K562 (cell line): Measurements from ENCODE around the gene SLC6A9. TPM values are rescaled to one million over a fixed set of nuclear protein-coding genes. Genes with fewer than 3 reads are reported as not detected.

Experiments
- ATAC-seq: fragments of 200-7000 bp; cut with Tn5 transposase; 3 replicates; pipeline ENCODE4 v1.9.1; 2020; ENCODE audit warnings: moderate library complexity
- BruUV-seq: library from RNA; stranded (reverse); fragments of 400-500 nt; replicated peaks from 2 replicates; lab custom pipeline; 2021; lab: Mats Ljungman, UMichigan
- CTCF ChIA-PET: fragments of 300-600 bp; formaldehyde crosslinking; extraction: SDS; loops from one replicate; lab custom pipeline; 2021; ENCODE audit warnings: low intra/inter-chr PET ratio; lab: Yijun Ruan, JAX
- POLR2A ChIA-PET: fragments of 300-600, 350-650 bp; sonication (Branson Sonifier 250); formaldehyde crosslinking; extraction: SDS; loops from one replicate; lab custom pipeline; 2021; ENCODE audit warnings: antibody characterized with exemption, inconsistent platforms; lab: Yijun Ruan, JAX
- DNase-seq, 4 experiments: peaks; one replicate each; pipeline versions ENCODE4 v3.0.0 to v3.0.0-alpha.2; 2011 to 2018; ENCODE audit warnings: low spot score in 3 of 4, mixed read lengths in 3 of 4; ENCODE audit errors: extremely low read depth in 1 of 4
- FAIRE-seq: peaks from 2 replicates; lab custom pipeline; 2011; peaks lifted over from hg19 to GRCh38; lab: Jason Lieb, UNC
- H2AFZ ChIP-seq: 2 replicates; pipeline ENCODE4 v1.6.0; 2011; ENCODE audit warnings: low read depth, low read length, control low read depth, inconsistent platforms
- H3K27ac ChIP-seq: fragments of 200-600 bp; 3 replicates; pipeline ENCODE4 v1.8.0; 2011; ENCODE audit warnings: low read depth, mild to moderate bottlenecking, control low read depth, inconsistent platforms, low read length, moderate library complexity, mixed read lengths; ENCODE audit errors: extremely low read depth
- H3K27me3 ChIP-seq, 2 experiments: fragments of 300-600 bp in 1 of 2; 2 replicates in 1 of 2; 3 replicates in 1 of 2; pipeline versions ENCODE4 v1.6.0 to v1.8.0; 2011; ENCODE audit warnings: inconsistent platforms in 2 of 2, low read length in 2 of 2, mild to moderate bottlenecking in 1 of 2, mixed read lengths in 1 of 2, moderate library complexity in 1 of 2; ENCODE audit not compliant: control insufficient read depth in 2 of 2, insufficient read depth in 2 of 2
- H3K36me3 ChIP-seq: fragments of 300-600 bp; 3 replicates; pipeline ENCODE4 v1.8.0; 2011; ENCODE audit warnings: mild to moderate bottlenecking, low read length, inconsistent platforms; ENCODE audit not compliant: control insufficient read depth, insufficient read depth
- H3K4me1 ChIP-seq, 2 experiments: fragments of 200-600 bp in 1 of 2; replicated peaks in 1 of 2; 2 replicates in 1 of 2; 3 replicates in 1 of 2; pipeline versions ENCODE4 v1.5.1 to v1.8.0; 2011; ENCODE audit warnings: inconsistent platforms in 2 of 2, low read length in 2 of 2, mild to moderate bottlenecking in 1 of 2, mixed read lengths in 1 of 2, moderate library complexity in 1 of 2; ENCODE audit not compliant: control insufficient read depth in 2 of 2, insufficient read depth in 2 of 2
- H3K4me2 ChIP-seq: 2 replicates; pipeline ENCODE4 v1.6.1; 2011; ENCODE audit warnings: low read length, control low read depth, inconsistent platforms, mixed read lengths; ENCODE audit not compliant: insufficient read depth
- H3K4me3 ChIP-seq: fragments of 200-600 bp; sonication (generic), shearing (Covaris generic); 2 replicates; pipeline ENCODE4 v1.5.1; 2016; ENCODE audit warnings: control low read depth, inconsistent platforms
- H3K79me2 ChIP-seq: fragments of 200-600 bp; 3 replicates; pipeline ENCODE4 v1.8.0; 2011; ENCODE audit warnings: low read length, inconsistent platforms; ENCODE audit not compliant: control insufficient read depth, insufficient read depth
- H3K9ac ChIP-seq, 2 experiments: 2 replicates each; pipeline versions ENCODE4 v1.6.0 to v1.6.1; 2011; ENCODE audit warnings: low read depth in 2 of 2, low read length in 2 of 2, control low read depth in 1 of 2, inconsistent platforms in 1 of 2, mild to moderate bottlenecking in 1 of 2, mixed read lengths in 1 of 2; ENCODE audit not compliant: insufficient read depth in 1 of 2
- H3K9me1 ChIP-seq: one replicate; pipeline ENCODE4 v1.6.0; 2011; ENCODE audit warnings: inconsistent platforms, mild to moderate bottlenecking, low read length, moderate library complexity; ENCODE audit not compliant: control insufficient read depth, insufficient read depth
- H3K9me3 ChIP-seq: replicated peaks from 2 replicates; pipeline ENCODE4 v1.5.1; 2011; ENCODE audit warnings: low read depth, low read length, inconsistent platforms; ENCODE audit not compliant: control insufficient read depth, insufficient read depth
- H4K20me1 ChIP-seq: replicated peaks from 2 replicates; pipeline ENCODE4 v1.6.1; 2011; ENCODE audit warnings: low read length, inconsistent platforms, mixed read lengths; ENCODE audit not compliant: control insufficient read depth, insufficient read depth
- ADNP ChIP-seq: fragments of 200-800 bp; sonication (Bioruptor generic); IDR thresholded peaks from 2 replicates; pipeline ENCODE4 v1.6.1; 2016; ENCODE audit warnings: missing genetic modification characterization, missing compliant biosample characterization
- ETV6 ChIP-seq, 3 experiments: fragments of 150-350 bp in 1 of 3; sonication (generic) in 1 of 3; formaldehyde crosslinking in 1 of 3; IDR thresholded peaks; 2 replicates each; pipeline versions ENCODE4 v1.6.1 to v1.8.0; 2014 to 2022; ENCODE audit warnings: borderline replicate concordance in 2 of 3, low read depth in 2 of 3, antibody characterized with exemption in 1 of 3, low read length in 1 of 3, mild to moderate bottlenecking in 1 of 3, missing genetic modification reagents in 1 of 3
- GATAD2A ChIP-seq: fragments of 450-650 bp; IDR thresholded peaks from 2 replicates; pipeline ENCODE4 v1.6.1; 2017
- POLR2G ChIP-seq: fragments of 200-400 bp; formaldehyde crosslinking; IDR thresholded peaks from 2 replicates; pipeline ENCODE4 v1.6.1; 2017; ENCODE audit warnings: low read depth, mild to moderate bottlenecking, antibody characterized with exemption, low read length, moderate library complexity
- TSC22D4 ChIP-seq: fragments of 450-650 bp; IDR thresholded peaks from 2 replicates; pipeline ENCODE4 v1.6.1; 2016; ENCODE audit warnings: missing genetic modification characterization, missing biosample characterization, control low read depth
- ZC3H8 ChIP-seq: fragments of 450-650 bp; IDR thresholded peaks from 2 replicates; pipeline ENCODE4 v1.6.1; 2017
- ZNF41 ChIP-seq: fragments of 250-450 bp; sonication (Bioruptor Pico); conservative IDR thresholded peaks from 2 replicates; pipeline ENCODE4 v1.4.0; 2020; ENCODE audit warnings: mild to moderate bottlenecking
- WGBS: fragments of 100-300 bp; shearing (Covaris generic); methylation state at CpG from one replicate; pipeline ENCODE4 v1.1.6; 2016; ENCODE audit warnings: low coverage, mixed read lengths; ENCODE audit not compliant: insufficient coverage; ENCODE audit errors: missing lambda C conversion rate; 5-methylcytosine and 5-hydroxymethylcytosine counted together
- in situ Hi-C: fragments of 300-500 bp; cut with MboI; formaldehyde crosslinking; loops from 4 replicates; pipeline ENCODE4 v1.15.0; 2018; ENCODE audit warnings: inconsistent platforms, mixed read lengths
- intact Hi-C: fragments of 100-400 bp; cut with micrococcal nuclease; formaldehyde crosslinking; loops from 2 replicates; pipeline ENCODE4 v1.14.2; 2022
- polyA plus RNA-seq, 8 experiments: library from polyadenylated mRNA; depleted of rRNA in 4 of 8; stranded (reverse) in 5 of 8; unstranded in 3 of 8; fragments of >200 nt; fragmentation: Nextera tagmentation in 2 of 8; fragmentation: Illumina TruSeq in 1 of 8; extraction: Ambion mirVana in 2 of 8; extraction: Trizol in 1 of 8; gene quantifications; 2 replicates each; pipeline versions ENCODE4 v1.2.1 to v1.2.3, GENCODE V29; 2011 to 2014; ENCODE audit warnings: inconsistent platforms in 1 of 8, missing spikeins in 1 of 8
- total RNA-seq, 7 experiments: library from RNA; depleted of rRNA in 6 of 7; stranded (reverse); fragments of >200 nt in 6 of 7; fragmentation: Illumina TruSeq in 2 of 7; extraction: Trizol in 2 of 7; gene quantifications; 2 replicates each; pipeline versions ENCODE4 v1.2.1 to v1.2.3, GENCODE V29; 2011 to 2021; ENCODE audit warnings: low replicate concordance in 1 of 7

Gene SLC6A9
- total and polyA plus RNA-seq, 9 of the 15 experiments (the other 6 are each of a cell fraction or from before 2014, with no cell fraction given): 0.17 to 18.7 (median 2.9) TPM

DNA sequence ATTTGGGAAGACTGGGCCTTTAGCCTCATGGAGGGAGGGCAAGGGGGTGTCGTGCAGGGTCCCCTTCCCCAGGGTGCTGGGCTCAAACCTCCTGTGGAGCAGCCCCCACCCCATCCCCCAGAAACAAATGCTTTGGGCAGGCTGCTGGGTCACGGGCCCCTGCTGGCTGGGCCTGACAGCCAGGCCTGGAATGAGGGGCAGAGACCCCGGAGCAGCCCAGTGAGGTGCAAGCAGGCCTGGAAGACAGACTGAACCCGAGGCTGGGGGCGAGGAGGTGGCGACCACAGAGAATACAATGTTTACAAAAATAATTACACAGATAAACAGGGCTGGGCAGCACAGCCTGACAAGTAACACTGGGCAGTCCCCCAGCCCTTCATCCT, 34.5 kb downstream of the SLC6A9 start:
- Histone ChIP-seq H3K4me2 (no peak overlapping the region), H4K20me1 (no peaks in the 10 kb centered on the region), H3K9me3 (no peaks in the 10 kb centered on the region), H3K4me1 (peaks cover 8 to 67% of the 10 kb centered on the region in 2 experiments; a peak in 4 of 5 replicates), H3K79me2 (no peaks in the 10 kb centered on the region), H3K36me3 (no peaks in the 10 kb centered on the region), H3K27ac (no peak overlapping the region), H3K27me3 (no peaks in the 10 kb centered on the region), H3K4me3 (no peak overlapping the region), H2AFZ (no peak overlapping the region), H3K9me1 (peaks cover 5% of the 10 kb centered on the region), H3K9ac (peak overlapping the region in 1 of 2 experiments; percentile 38; a peak in 2 of 4 replicates)
- in situ Hi-C loops: no loop called here
- ChIA-PET POLR2A (interaction anchor here (0.6 kb wide), 1 partner anchor 107 kb away, joined by 3 read pairs; no protein-coding TSS in a partner anchor), CTCF (no interaction called here)
- intact Hi-C loops: loop anchor here (10.0 kb wide), 1 partner anchor 298 kb away; no protein-coding TSS in a partner anchor
- no TSS peak for BruUV-seq
- FAIRE-seq (no peak), ATAC-seq (no peak), DNase-seq (no peak)
- 75% methylated on average over 6 of the region's 6 CpGs for WGBS
- TF ChIP-seq ZC3H8: no peak
- no peak for TF ChIP-seq ETV6 (IDR thresholded peaks at IDR 0.05; ENCODE audit: borderline replicate concordance in 1 of 2, low read depth in 2 of 2, low read length in 1 of 2)
- TF ChIP-seq ETV6 (CRISPR knock-in tag; IDR thresholded peaks at IDR 0.05; ENCODE audit: borderline replicate concordance): no peak
- TF ChIP-seq GATAD2A: no peak
- TF ChIP-seq ZNF41 (CRISPR knock-in tag): no peak
- no peak for TF ChIP-seq ADNP (tag)
- 0 out of 2 replicates have a peak, but pooled peaks have one; percentile 11 for TF ChIP-seq POLR2G
- TF ChIP-seq TSC22D4 (tag): no peak
